ENCODE results near the gene TMSB15C. TPM values are rescaled to one million over a fixed set of nuclear protein-coding genes. Genes with fewer than 3 reads are reported as not detected.
"Not testable (repeated sequence)": the region's sequence is repeated elsewhere in the genome, so short reads cannot be mapped to it uniquely, and the experiment has no call there.

The TMSB15C gene
- 18.7 and 23.2 TPM in 2 replicates for total RNA-seq
- long read RNA-seq, partial matches to known transcripts, result 0 of 5 reads
- long read RNA-seq, other reads (novel, unspliced or antisense), result 4 of 5 reads

- H3K4me1 Mint-ChIP-seq; H3K9me3 Mint-ChIP-seq; H3K27me3 Mint-ChIP-seq (ENCODE audit: low read depth); H3K36me3 Mint-ChIP-seq (ENCODE audit: low read depth); H3K27ac Mint-ChIP-seq (ENCODE audit: unreplicated experiment); DNase-seq (ENCODE audit: low read depth, low spot score); H3K4me3 Mint-ChIP-seq: not testable (repeated sequence)
Observed at GRCh38 chrX:104075778-104076445, at the start of gene TMSB15C. TSS of gene TMSB15C (minus strand) at chrX:104076236.

DNA sequence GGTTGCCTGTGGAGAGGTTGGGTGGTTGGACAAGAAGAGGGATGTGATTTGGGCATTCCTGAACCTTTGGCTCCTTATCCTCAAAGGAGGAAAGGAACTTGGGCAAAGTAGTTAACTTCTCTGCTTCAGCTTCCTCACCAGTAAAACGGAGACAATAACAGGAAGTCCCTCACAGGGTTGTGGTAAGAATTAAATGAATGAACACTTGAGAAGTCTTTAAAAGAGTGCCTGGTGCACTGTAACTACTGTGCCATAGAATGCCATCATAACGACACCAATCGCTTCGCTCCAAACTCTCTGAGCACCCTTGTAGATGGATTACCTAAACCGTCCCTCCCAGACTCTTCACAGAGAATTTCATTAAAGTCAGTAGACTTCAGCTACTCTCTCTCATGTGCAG lies 46.8 kb upstream of the TMSB15C start:
- no peaks in the 10 kb centered on the region for H3K9me3 Mint-ChIP-seq
- H3K4me1 Mint-ChIP-seq, result peaks cover 4% of the 10 kb centered on the region
- no peak for TF ChIP-seq CTCF (conservative IDR thresholded peaks at IDR 0.05)
- H3K36me3 Mint-ChIP-seq (ENCODE audit: low read depth), result peaks cover 4% of the 10 kb centered on the region
- no peak overlapping the region for H3K27ac Mint-ChIP-seq (ENCODE audit: unreplicated experiment)
- no peak for DNase-seq (ENCODE audit: low read depth, low spot score)
- no peak overlapping the region for H3K4me3 Mint-ChIP-seq
- no peaks in the 10 kb centered on the region for H3K27me3 Mint-ChIP-seq (ENCODE audit: low read depth)

- DNase-seq (ENCODE audit: low read depth, low spot score), result no peak
- Mint-ChIP-seq H3K36me3 (ENCODE audit: low read depth) (no peaks in the 10 kb centered on the region), H3K4me1 (peaks cover 8% of the 10 kb centered on the region), H3K4me3 (no peak overlapping the region), H3K27me3 (ENCODE audit: low read depth) (no peaks in the 10 kb centered on the region), H3K27ac (ENCODE audit: unreplicated experiment) (no peak overlapping the region), H3K9me3 (no peaks in the 10 kb centered on the region)
- no peak for TF ChIP-seq CTCF (conservative IDR thresholded peaks at IDR 0.05)
Observed at GRCh38 chrX:104118765-104119164, 42.7 kb upstream of the TMSB15C start.

DNA sequence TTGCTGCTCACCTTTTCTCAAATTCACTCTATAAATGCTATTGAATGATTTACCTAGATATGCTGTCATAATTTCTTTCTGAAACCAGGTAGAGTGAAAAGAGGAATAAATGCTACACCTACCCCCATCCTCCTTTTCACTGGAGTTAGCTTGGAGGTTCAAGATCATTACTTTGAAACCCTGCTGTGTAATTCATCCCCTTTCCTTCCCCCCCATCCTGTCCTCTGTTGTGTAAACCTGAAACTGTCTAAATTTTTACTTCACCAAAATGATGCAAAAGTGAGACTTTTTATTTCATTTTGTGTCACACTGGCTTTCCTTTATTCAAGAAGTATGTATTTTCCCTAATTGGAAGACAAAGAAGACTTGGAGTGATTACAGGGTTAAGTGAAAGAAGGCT lies 41.7 kb upstream of the TMSB15C start:
- DNase-seq (ENCODE audit: low read depth, low spot score), result no peak
- H3K4me3 Mint-ChIP-seq, result no peak overlapping the region
- H3K27ac Mint-ChIP-seq (ENCODE audit: unreplicated experiment), result no peak overlapping the region
- no peak for TF ChIP-seq CTCF (conservative IDR thresholded peaks at IDR 0.05)
- H3K4me1 Mint-ChIP-seq, result peaks cover 17% of the 10 kb centered on the region
- H3K36me3 Mint-ChIP-seq (ENCODE audit: low read depth), result no peaks in the 10 kb centered on the region
- H3K9me3 Mint-ChIP-seq, result no peaks in the 10 kb centered on the region
- no peaks in the 10 kb centered on the region for H3K27me3 Mint-ChIP-seq (ENCODE audit: low read depth)

DNA sequence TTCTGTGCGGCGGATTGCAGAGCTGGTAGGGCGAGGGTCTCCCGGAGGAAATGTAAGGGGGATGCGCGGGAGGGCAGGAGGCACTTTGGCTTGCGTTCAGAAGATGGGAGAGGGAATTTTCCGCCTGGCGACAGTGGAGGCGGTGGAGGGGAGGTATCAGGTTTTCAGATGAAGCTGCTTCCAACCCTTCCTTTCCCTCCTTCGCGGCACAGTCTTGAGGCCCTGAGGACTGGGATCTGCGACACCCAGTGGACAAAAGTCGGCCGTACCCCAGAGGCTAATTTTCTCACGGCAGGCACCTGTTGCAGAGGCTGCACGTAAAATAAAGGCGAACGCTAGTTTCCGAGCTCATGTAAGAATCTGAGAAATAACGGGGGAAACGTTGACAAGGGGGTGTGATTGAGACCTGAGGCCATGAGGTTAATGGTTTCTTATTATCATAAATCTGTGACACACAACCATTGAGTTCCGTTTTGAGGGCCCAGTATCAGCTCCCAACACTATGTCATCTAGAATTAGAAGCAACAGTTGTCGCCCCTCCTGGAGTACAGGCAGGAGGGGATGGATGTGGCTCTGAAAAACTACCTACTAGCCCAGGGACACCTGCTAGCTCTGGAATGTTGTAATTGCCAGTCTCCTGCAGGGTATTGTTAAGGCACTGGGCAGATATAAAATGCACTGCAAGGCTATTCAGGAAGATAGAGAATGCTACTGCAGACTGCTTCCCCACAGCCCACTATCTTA lies 37.4 kb upstream of the TMSB15C start:
- Mint-ChIP-seq H3K36me3 (ENCODE audit: low read depth) (no peaks in the 10 kb centered on the region), H3K27ac (ENCODE audit: unreplicated experiment) (peak overlapping the region; percentile 98), H3K4me3 (peak overlapping the region; percentile 94), H3K27me3 (ENCODE audit: low read depth) (no peaks in the 10 kb centered on the region), H3K9me3 (no peaks in the 10 kb centered on the region), H3K4me1 (peaks cover 31% of the 10 kb centered on the region)
- TF ChIP-seq CTCF (conservative IDR thresholded peaks at IDR 0.05), result peak; percentile 66
- peak; percentile 36 for DNase-seq (ENCODE audit: low read depth, low spot score)
